SHP77 treated with DMSO at 0.1 percent for 48 hours (cell line): ENCODE results near the gene NEURL1.
"Not testable (repeated sequence)": the region's sequence is repeated elsewhere in the genome, so short reads cannot be mapped to it uniquely, and the experiment has no call there.

ENCODE experiments used
- DNase-seq: peaks from one replicate; lab custom pipeline; 2025; lab: John Stamatoyannopoulos, UW

Gene NEURL1

DNA sequence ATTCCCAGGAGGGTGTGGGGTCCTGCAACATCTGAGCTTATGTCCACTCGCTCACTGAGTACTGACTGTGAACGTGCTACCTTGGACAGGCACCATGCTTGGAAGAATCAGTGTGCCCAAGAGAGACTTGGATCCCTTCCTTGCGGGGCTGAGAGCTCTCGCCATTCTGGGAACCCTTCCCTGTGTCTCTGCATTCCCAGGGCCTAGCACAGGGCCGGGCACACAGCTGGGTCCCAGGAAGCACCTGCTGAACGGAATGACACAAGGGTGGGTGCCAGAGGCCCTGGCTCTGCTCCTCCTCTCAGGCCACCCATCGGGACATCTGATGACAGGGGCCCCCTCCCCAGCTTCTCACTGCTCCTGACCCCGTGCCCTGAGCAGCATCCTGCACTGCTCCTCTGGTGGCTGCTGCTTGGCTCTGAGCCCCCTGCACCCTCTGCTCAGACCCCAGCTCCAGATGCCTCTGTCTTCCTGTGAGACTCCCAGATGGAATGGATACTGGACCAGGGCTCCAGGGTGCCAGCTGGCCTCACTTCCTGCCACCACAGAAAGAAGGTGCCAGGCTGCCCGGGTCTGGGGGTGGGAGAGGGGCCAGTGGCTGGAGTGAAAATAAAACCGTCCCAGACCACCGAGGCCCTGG, 129.6 kb downstream of the NEURL1 start:
- DNase-seq = no peak

DNA sequence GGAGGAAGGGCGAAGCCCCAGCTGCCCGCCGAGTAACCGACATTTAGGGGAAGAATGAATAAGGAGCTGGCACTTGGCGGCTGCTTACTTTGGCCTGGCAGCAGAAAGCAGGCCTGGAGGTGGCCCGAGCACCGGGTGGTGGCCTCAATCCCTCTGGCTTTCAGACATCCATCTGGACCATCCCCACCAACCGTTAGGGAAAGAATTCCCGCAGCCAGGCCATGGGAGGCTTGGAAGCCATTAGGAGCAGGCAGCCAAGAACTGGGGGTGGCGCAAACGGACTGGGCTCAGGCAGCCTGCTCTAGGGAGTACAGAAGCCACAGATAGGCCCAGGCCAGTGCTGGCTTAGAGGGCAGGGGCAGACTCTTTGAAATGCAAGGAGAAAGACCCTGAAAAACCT, 132.7 kb downstream of the NEURL1 start:
- DNase-seq = no peak

DNA sequence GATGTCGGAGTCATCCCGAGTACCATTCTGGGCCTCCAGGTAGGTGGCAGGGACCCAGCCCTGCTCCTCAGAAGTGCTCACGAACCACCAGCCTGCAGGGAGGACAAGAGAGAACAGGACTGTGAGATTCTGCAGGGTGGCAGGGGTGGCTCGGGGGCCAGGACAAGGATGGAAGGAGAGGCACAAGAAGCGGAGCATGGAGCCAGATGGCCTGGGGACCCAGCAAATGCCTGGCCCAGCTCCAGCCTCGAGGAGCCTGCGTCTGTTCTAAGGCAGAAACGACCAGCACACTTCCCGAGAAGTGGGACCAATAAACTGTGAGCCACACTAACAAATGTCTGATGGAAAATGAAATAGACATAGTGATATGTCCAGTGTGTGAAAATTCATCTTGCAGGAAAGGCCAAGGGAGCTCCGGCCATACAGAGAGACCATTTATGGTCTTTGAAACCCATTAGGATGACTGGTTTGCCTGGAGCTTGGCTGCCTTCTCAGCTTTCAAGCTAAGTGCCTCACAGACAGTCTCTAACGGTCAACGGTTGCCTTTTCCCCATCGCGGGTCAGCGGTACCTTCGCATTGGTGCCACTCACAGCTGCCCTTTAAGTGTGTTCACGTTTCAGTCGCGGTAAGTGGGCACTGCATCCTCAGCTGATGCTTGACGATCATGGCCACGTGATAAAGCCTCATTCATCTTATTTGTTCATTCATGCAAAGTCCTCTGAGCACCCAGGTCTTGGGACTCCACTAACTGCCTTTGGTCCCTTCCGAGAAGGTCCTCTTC, 133.8 kb downstream of the NEURL1 start:
- no peak for DNase-seq

GRCh38 chr10:103627893-103628292, 134.4 kb downstream of the NEURL1 start:
- DNase-seq = no peak

- no peak for DNase-seq
Measured at GRCh38 chr10:103629581-103629980, 136.1 kb downstream of the NEURL1 start.

DNA sequence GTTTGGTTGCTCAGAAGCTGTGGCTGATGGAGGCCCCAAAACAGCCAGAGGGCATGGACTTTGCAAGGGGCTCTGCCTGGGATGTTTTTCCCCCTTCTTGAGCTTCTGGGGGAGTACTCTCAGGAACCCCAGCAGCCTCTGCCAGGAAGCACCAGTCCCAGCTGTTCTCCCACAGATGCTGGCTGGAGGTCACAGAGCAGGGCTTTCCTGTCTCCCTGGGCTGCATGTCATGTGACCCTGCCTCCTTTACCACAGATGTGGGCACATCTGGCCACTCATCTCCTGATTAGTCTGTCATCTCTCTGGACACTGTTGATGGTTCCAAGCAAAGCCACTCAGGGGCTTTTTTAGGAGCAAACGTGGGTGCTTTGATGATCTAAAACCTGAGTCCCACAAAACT, 136.7 kb downstream of the NEURL1 start:
- no peak for DNase-seq

- no peak for DNase-seq
Measured at GRCh38 chr10:103632247-103632642, 138.7 kb downstream of the NEURL1 start.

- DNase-seq = not testable (repeated sequence)
Measured at GRCh38 chr10:103632871-103633270, 139.4 kb downstream of the NEURL1 start.

GRCh38 chr10:103633846-103634245, 140.3 kb downstream of the NEURL1 start:
- no peak for DNase-seq

- DNase-seq = no peak
Measured at GRCh38 chr10:103635580-103635979, 142.1 kb downstream of the NEURL1 start.

GRCh38 chr10:103636492-103636891, 143.0 kb downstream of the NEURL1 start:
- no peak for DNase-seq

- DNase-seq = no peak
Measured at GRCh38 chr10:103637011-103637410, 143.5 kb downstream of the NEURL1 start.

GRCh38 chr10:103637927-103638557, 144.5 kb downstream of the NEURL1 start:
- no peak for DNase-seq

- no peak for DNase-seq
Measured at GRCh38 chr10:103638948-103639347, 145.4 kb downstream of the NEURL1 start.

DNA sequence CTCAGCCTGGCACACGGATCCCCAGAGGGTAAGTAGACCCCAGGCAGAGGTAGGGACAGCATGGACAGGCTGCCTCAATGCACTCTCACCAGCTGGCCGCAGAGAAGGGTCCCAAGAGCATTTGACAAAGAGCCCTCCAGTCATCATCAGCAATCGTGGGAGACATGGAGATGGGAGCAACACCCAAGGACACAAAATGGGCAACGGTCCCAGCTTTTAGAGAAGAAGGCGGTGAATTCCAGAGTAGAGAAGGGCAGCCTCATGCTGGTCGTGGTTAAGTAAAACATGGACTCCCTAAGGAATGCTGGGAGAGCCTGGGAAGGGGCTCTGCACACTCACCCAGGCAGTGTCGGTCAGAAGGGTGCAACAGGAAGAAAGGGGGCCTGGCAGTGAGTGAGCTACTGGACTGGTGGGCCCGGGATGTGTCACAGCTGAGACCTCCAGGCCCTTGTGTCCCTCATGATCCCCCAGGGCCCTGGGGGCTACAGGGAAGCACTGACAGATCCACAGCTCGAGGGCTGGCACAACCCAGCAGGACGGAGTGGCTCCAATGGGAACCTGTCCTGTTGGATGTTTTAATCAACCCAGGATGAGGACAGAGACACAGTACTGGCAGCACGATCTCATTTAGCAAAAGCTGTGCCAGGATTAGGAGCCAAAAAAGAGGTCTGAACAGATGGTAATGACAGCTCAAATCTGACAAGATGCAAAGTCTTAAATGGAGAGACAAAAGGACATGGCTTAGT, 147.1 kb downstream of the NEURL1 start:
- no peak for DNase-seq

DNA sequence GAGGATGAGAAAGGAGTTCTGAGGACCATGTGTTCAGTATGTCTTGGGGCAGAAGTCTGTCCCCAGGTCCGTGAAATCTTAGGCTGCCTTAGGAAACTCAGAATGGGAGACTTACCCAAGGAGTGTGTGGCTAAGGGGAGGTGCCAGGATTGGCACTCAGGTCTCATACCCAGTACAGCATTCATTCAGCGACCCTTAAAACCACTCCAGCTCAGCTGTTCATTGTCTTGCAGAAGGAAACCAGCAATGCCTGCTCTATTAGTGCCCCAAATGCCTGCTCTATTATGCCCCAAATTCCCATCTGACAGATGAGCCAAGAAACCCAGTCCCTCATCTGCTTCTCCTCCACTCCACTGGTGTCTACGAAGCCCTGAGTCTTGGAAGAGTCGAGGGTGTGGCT, 147.8 kb downstream of the NEURL1 start:
- no peak for DNase-seq
